Esophagus squamous epithelium (tissue), 5 donors: ENCODE results near the gene PRDM11. TPM values are rescaled to one million over a fixed set of nuclear protein-coding genes. Genes with fewer than 3 reads are reported as not detected.
"Not testable (repeated sequence)": the region's sequence is repeated elsewhere in the genome, so short reads cannot be mapped to it uniquely, and the experiment has no call there.

ENCODE experiments used
- DNase-seq: peaks from one replicate; lab custom pipeline; 2025; lab: John Stamatoyannopoulos, UW
- H3K27ac ChIP-seq, 4 donors: fragments of 200-600 bp; sonication (generic); one replicate each; pipeline ENCODE4 v1.5.1; 2016 to 2019; ENCODE audit warnings: mild to moderate bottlenecking in 1 of 4
- H3K27me3 ChIP-seq, 4 donors: fragments of 200-600 bp; sonication (generic); 1 replicate in 3 of 4; 2 replicates in 1 of 4; pipeline versions ENCODE4 v1.5.1 to v1.6.0; 2017 to 2021; ENCODE audit warnings: antibody characterized with exemption in 1 of 4
- H3K36me3 ChIP-seq, 3 donors: fragments of 200-600 bp; sonication (generic); one replicate each; pipeline ENCODE4 v1.5.1; 2016 to 2019
- H3K4me1 ChIP-seq, 3 donors: fragments of 200-600 bp; sonication (generic); one replicate each; pipeline ENCODE4 v1.5.1; 2017 to 2019
- H3K4me3 ChIP-seq, 4 donors: fragments of 200-600 bp; sonication (generic); 1 replicate in 3 of 4; 2 replicates in 1 of 4; pipeline ENCODE4 v1.5.1; 2016 to 2019; ENCODE audit warnings: mild to moderate bottlenecking in 2 of 4, moderate library complexity in 1 of 4
- H3K9me3 ChIP-seq, 3 donors: fragments of 200-600 bp; sonication (generic); one replicate each; pipeline ENCODE4 v1.5.1; 2016 to 2019
- POLR2A ChIP-seq, 4 donors: fragments of 450-650 bp; IDR thresholded peaks; one replicate each; pipeline ENCODE4 v1.6.1; 2017; ENCODE audit warnings: antibody characterized with exemption in 4 of 4, mild to moderate bottlenecking in 4 of 4, moderate library complexity in 3 of 4
- WGBS, 2 donors: methylation state at CpG; one replicate each; pipeline ENCODE4 v1.1.5; 2018; 5-methylcytosine and 5-hydroxymethylcytosine counted together
- intact Hi-C: fragments of 100-400 bp; cut with DNase I; formaldehyde crosslinking; loops from one replicate; pipeline ENCODE4 v1.15.0; 2022
- total RNA-seq, 4 donors: library from RNA; depleted of rRNA; stranded (reverse); fragments of >200 nt; gene quantifications; one replicate each; pipeline ENCODE4 v1.1.0, GENCODE V29; 2016
- TF ChIP-seq, protein P1 (sequence below), 6 experiments: fragments of 450-650 bp in 4 of 6; fragments of 200-600 bp in 2 of 6; sonication (generic) in 2 of 6; IDR thresholded peaks; one replicate each; pipeline ENCODE4 v1.5.1; 2016 to 2019; ENCODE audit warnings: antibody characterized with exemption in 6 of 6, mild to moderate bottlenecking in 4 of 6, moderate library complexity in 4 of 6
- donor health status: DM: yes; HTN: yes; CAD: no.

Gene PRDM11
- total RNA-seq, 4 donors from 2014 or later: 3.9 to 13.9 (median 5.1) TPM

DNA sequence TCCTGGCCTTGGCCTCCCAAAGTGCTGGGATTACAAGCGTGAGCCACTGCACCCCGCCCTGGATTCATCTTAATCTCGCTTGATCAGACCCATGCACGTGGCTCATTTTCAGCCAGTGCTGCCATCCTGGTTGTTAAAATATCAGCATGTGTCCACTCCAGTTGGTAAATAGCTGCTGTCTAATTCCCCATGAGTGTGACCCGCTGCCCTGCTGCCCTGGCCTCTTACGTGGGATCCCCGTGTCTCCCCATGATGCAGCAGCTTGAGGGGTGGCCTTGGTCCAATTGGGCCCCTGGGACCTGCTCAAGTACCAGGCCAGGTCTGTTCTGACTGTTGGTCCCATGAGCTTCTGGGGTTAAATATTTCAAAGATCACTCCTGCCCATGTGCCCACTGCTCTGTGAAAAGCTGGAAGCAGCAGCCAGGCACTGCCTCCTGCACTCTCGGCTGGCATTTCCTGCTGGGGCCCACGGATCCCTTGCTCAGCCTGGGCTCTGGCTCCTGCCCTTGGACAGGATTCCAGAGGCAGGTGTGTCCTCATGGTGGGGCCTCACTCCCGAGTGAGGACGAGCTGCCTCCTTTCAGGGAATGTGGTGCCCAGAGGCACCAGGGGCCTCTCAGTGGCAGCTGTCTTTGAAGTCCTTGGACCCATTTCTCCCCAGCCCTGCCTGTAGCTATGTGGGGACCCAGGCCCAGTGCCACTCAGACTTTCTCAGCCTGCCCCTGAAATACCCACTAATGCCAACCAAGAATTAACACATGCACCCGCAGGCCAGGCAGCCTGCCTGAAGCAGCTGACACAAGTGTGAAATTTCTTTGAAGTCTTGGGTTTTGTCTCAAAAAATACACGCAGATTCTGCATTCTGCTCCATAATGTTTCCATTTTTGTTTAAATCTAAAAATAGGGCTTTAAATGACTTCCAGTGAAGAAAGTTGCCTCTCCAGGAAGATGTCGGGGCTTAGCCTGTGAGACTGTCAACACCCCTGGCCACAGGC is 38.1 kb upstream of the PRDM11 start:
- intact Hi-C loops: no loop called here
- Histone ChIP-seq H3K27me3 (peaks cover 0 to 33% (median 0%) of the 10 kb centered on the region in 4 donors), H3K4me3 (no peak overlapping the region), H3K9me3 (no peaks in the 10 kb centered on the region), H3K4me1 (peaks cover 0 to 7% (median 0%) of the 10 kb centered on the region in 3 donors), H3K27ac (no peak overlapping the region), H3K36me3 (no peaks in the 10 kb centered on the region)
- no peak for DNase-seq
- 59 to 82% methylated on average over 8 to 9 of the region's 14 CpGs for WGBS, 2 donors
- TF ChIP-seq, protein P1, sequence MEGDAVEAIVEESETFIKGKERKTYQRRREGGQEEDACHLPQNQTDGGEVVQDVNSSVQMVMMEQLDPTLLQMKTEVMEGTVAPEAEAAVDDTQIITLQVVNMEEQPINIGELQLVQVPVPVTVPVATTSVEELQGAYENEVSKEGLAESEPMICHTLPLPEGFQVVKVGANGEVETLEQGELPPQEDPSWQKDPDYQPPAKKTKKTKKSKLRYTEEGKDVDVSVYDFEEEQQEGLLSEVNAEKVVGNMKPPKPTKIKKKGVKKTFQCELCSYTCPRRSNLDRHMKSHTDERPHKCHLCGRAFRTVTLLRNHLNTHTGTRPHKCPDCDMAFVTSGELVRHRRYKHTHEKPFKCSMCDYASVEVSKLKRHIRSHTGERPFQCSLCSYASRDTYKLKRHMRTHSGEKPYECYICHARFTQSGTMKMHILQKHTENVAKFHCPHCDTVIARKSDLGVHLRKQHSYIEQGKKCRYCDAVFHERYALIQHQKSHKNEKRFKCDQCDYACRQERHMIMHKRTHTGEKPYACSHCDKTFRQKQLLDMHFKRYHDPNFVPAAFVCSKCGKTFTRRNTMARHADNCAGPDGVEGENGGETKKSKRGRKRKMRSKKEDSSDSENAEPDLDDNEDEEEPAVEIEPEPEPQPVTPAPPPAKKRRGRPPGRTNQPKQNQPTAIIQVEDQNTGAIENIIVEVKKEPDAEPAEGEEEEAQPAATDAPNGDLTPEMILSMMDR (IDR thresholded peaks at IDR 0.05): no peak
- TF ChIP-seq POLR2A (IDR thresholded peaks at IDR 0.05): no peak

- Histone ChIP-seq H3K4me1 (peaks cover 0 to 6% (median 0%) of the 10 kb centered on the region in 3 donors), H3K36me3 (no peaks in the 10 kb centered on the region), H3K4me3 (no peak overlapping the region), H3K27me3 (peaks cover 0 to 27% (median 0%) of the 10 kb centered on the region in 4 donors), H3K27ac (no peak overlapping the region), H3K9me3 (no peaks in the 10 kb centered on the region)
- no peak for DNase-seq
- intact Hi-C loops: no loop called here
- TF ChIP-seq, protein P1 (IDR thresholded peaks at IDR 0.05): no peak
- TF ChIP-seq POLR2A (IDR thresholded peaks at IDR 0.05): no peak
- 75% methylated on average over 3 of the region's 3 CpGs; no CpG with 5 or more reads in 1 of the 2 donors for whole genome bisulfite sequencing, 2 donors
These were observed 37.0 kb upstream of the PRDM11 start for GRCh38 chr11:45109400-45109799.

- intact Hi-C loops: loop anchor here (5.0 kb wide), 2 partner anchors 182 to 222 kb away; no protein-coding TSS in a partner anchor
- Histone ChIP-seq H3K4me3 (no peak overlapping the region), H3K36me3 (no peaks in the 10 kb centered on the region), H3K27ac (no peak overlapping the region), H3K4me1 (peaks cover 0 to 6% (median 0%) of the 10 kb centered on the region in 3 donors), H3K9me3 (no peaks in the 10 kb centered on the region), H3K27me3 (peaks cover 0 to 33% (median 0%) of the 10 kb centered on the region in 4 donors)
- TF ChIP-seq, protein P1 (IDR thresholded peaks at IDR 0.05): peak; percentile 63 to 87 (median 81)
- TF ChIP-seq POLR2A (IDR thresholded peaks at IDR 0.05): no peak
- 0% methylated on average over 3 to 8 of the region's 10 CpGs for WGBS, 2 donors
- no peak for DNase-seq
These were observed 35.9 kb upstream of the PRDM11 start for GRCh38 chr11:45110562-45110961.

DNA sequence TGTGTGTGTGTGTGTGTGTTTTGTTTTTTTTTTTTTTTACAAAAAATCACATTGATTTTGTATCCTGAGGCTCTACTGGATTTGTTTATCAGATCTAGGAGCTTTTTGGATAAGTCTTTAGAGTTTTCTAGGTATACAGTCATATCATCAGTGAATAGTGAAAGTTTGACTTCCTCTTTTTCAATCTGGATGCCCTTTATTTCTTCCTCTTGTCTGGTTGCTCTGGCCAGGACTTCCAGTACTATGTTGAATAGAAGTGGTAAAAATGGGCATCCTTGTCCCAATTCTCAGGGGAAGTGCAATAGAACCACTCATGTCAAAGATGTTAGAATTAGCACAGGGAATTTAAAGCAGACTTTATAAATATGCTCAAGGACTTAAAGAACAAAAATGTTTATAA is 32.6 kb upstream of the PRDM11 start:
- intact Hi-C loops: loop anchor here (5.0 kb wide), 2 partner anchors 178 to 218 kb away; no protein-coding TSS in a partner anchor
- H3K27ac ChIP-seq: no peak overlapping the region
- peaks cover 0 to 43% (median 0%) of the 10 kb centered on the region in 4 donors for H3K27me3 ChIP-seq
- TF ChIP-seq, protein P1 (IDR thresholded peaks at IDR 0.05): no peak
- no peak for TF ChIP-seq POLR2A (IDR thresholded peaks at IDR 0.05)
- H3K4me3 ChIP-seq: no peak overlapping the region
- no peaks in the 10 kb centered on the region for H3K9me3 ChIP-seq
- H3K4me1 ChIP-seq: peaks cover 0 to 6% (median 0%) of the 10 kb centered on the region in 3 donors
- no peak for DNase-seq
- no peaks in the 10 kb centered on the region for H3K36me3 ChIP-seq

GRCh38 chr11:45127836-45128235 is 18.6 kb upstream of the PRDM11 start:
- intact Hi-C loops, DNase-seq, H3K4me3 ChIP-seq, H3K36me3 ChIP-seq, H3K4me1 ChIP-seq, H3K27ac ChIP-seq, H3K9me3 ChIP-seq: not testable (repeated sequence)
- H3K27me3 ChIP-seq: peaks cover 0 to 21% (median 0%) of the 10 kb centered on the region in 4 donors
- WGBS, 2 donors: 58 to 63% methylated on average over 4 to 7 of the region's 9 CpGs
